ENCODE data around the gene NDOR1. TPM values are rescaled to one million over a fixed set of nuclear protein-coding genes. Genes with fewer than 3 reads are reported as not detected.

The NDOR1 gene
- total RNA-seq, 1 experiment from 2014 or later, result 27.7 TPM

DNA sequence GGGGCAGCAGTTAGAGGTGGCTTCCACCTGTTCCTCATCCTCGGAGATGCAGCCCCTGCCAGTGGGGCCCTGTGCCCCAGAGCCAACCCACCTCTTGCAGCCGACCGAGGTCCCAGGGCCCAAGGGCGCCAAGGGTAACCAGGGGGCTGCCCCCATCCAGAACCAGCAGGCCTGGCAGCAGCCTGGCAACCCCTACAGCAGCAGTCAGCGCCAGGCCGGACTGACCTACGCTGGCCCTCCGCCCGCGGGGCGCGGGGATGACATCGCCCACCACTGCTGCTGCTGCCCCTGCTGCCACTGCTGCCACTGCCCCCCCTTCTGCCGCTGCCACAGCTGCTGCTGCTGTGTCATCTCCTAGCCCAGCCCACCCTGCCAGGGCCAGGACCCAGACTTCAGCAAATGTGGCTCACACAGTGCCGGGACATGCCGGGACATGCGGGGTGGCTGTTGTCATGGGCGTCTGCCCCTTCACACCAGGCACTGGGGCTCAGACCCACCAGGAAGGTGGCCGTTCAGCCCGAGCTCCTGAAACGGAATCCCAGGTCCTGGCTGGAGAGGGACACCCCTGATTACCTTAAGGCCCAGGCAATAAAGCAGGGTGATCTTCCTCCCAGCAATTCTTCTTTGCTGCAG is 20.3 kb downstream of the NDOR1 start:
- Histone ChIP-seq H2AFZ (no peak overlapping the region), H3K27me3 (ENCODE audit: insufficient read depth, low read depth) (no peaks in the 10 kb centered on the region), H3K9me3 (ENCODE audit: insufficient read depth, low read depth) (no peaks in the 10 kb centered on the region), H3K36me3 (ENCODE audit: low read depth) (no peaks in the 10 kb centered on the region), H4K20me1 (ENCODE audit: insufficient read depth) (no peaks in the 10 kb centered on the region), H3F3A (ENCODE audit: insufficient read depth, low read depth) (peaks cover 45% of the 10 kb centered on the region), H3K4me3 (peak overlapping the region; percentile 90), H3K79me2 (ENCODE audit: low read depth) (peaks cover 7% of the 10 kb centered on the region; the same call in 1 of the 2 replicates), H3K9me2 (ENCODE audit: insufficient read depth) (no peaks in the 10 kb centered on the region), H3K27ac (peak overlapping the region; percentile 79), H3K4me2 (peak overlapping the region; percentile 99), H3K4me1 (replicated peaks; ENCODE audit: insufficient read depth) (peaks cover 55% of the 10 kb centered on the region)
- POLR2A ChIA-PET (ENCODE audit: unreplicated experiment), result interaction anchor here (1.6 kb wide), 1 partner anchor 37 kb away, joined by 4 read pairs; no protein-coding TSS in a partner anchor
- intact Hi-C loops (cut with micrococcal nuclease; ENCODE audit: unreplicated experiment), result loop anchor here (2.0 kb wide), 2 partner anchors 51 to 179 kb away; partner anchors contain the start of genes NPDC1 and TOR4A
- BruUV-seq (replicated peaks), result no TSS peak
- TF ChIP-seq, protein P1, sequence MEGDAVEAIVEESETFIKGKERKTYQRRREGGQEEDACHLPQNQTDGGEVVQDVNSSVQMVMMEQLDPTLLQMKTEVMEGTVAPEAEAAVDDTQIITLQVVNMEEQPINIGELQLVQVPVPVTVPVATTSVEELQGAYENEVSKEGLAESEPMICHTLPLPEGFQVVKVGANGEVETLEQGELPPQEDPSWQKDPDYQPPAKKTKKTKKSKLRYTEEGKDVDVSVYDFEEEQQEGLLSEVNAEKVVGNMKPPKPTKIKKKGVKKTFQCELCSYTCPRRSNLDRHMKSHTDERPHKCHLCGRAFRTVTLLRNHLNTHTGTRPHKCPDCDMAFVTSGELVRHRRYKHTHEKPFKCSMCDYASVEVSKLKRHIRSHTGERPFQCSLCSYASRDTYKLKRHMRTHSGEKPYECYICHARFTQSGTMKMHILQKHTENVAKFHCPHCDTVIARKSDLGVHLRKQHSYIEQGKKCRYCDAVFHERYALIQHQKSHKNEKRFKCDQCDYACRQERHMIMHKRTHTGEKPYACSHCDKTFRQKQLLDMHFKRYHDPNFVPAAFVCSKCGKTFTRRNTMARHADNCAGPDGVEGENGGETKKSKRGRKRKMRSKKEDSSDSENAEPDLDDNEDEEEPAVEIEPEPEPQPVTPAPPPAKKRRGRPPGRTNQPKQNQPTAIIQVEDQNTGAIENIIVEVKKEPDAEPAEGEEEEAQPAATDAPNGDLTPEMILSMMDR (conservative IDR thresholded peaks at IDR 0.05), result no peak
- no peak for TF ChIP-seq EZH2 (IDR thresholded peaks at IDR 0.05; ENCODE audit: low read depth)
- CTCF ChIA-PET, result no interaction called here
- no peak for DNase-seq

DNA sequence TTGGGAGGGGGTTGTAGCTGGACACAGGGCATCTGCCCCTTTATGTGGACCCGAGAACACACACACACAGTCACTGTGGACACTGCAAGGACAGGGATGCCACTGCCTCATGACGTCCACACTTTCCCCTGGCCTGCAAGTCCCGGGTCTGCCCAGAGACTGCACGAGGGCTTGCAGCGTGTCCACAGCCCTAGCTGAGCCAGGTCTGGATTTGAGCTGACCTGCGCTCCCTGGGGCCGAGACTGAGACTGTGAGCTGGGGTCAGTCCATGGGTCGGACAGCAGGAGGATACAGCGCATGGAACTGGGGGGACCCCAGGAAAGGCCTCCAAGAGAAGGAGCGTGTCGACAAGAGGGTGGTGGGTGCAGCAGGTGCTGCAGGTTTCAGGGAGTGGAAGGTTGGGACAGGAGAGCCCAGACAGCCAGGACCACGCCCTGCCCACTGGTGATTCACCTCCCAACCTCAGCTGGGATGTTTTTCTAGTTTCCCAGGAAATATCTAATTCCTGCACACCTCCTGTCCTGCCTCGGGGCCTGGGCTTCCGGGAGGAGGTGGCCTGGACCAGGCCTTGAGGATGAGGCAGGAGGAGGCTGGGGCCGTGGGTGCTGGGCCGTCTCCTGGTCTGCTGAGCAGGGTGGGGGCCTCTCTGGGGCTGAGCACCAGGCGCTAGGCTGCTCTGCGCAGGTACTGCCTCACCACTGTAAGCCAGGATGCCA is 21.0 kb downstream of the NDOR1 start:
- Histone ChIP-seq H3K4me1 (replicated peaks; ENCODE audit: insufficient read depth) (peaks cover 55% of the 10 kb centered on the region), H3K79me2 (ENCODE audit: low read depth) (peaks cover 7% of the 10 kb centered on the region; the same call in 1 of the 2 replicates), H3K9me2 (ENCODE audit: insufficient read depth) (no peaks in the 10 kb centered on the region), H3K36me3 (ENCODE audit: low read depth) (no peaks in the 10 kb centered on the region), H3F3A (ENCODE audit: insufficient read depth, low read depth) (peaks cover 44% of the 10 kb centered on the region), H4K20me1 (ENCODE audit: insufficient read depth) (no peaks in the 10 kb centered on the region), H2AFZ (no peak overlapping the region), H3K4me2 (peak overlapping the region; percentile 99), H3K4me3 (peak overlapping the region; percentile 90; the same call in 1 of the 2 replicates), H3K27ac (peak overlapping the region; percentile 79), H3K9me3 (ENCODE audit: insufficient read depth, low read depth) (no peaks in the 10 kb centered on the region), H3K27me3 (ENCODE audit: insufficient read depth, low read depth) (no peaks in the 10 kb centered on the region)
- POLR2A ChIA-PET (ENCODE audit: unreplicated experiment), result interaction anchor here (0.5 to 1.6 kb wide), 5 partner anchors 14 to 316 kb away, joined by 4 to 12 read pairs (median 5); partner anchors contain the start of gene TUBB4B
- TF ChIP-seq, protein P1 (conservative IDR thresholded peaks at IDR 0.05), result no peak
- no peak for TF ChIP-seq EZH2 (IDR thresholded peaks at IDR 0.05; ENCODE audit: low read depth)
- BruUV-seq (replicated peaks), result TSS peak; percentile 27
- intact Hi-C loops (cut with micrococcal nuclease; ENCODE audit: unreplicated experiment), result loop anchor here (1.0 to 2.0 kb wide), 6 partner anchors 31 to 180 kb away; partner anchors contain the start of genes ANAPC2, NPDC1, SAPCD2 and SSNA1
- CTCF ChIA-PET, result interaction anchor here (1.4 to 2.3 kb wide), 2 partner anchors 22 to 37 kb away, joined by 3 to 15 read pairs; partner anchors contain the start of gene SSNA1
- DNase-seq, result peak; percentile 91 to 94
